ENCODE measurements around the gene TBRG1. TPM values are rescaled to one million over a fixed set of nuclear protein-coding genes. Genes with fewer than 3 reads are reported as not detected.
A peak's percentile ranks its signal among the peaks of the same experiment; 100 is the strongest.
"Not testable (repeated sequence)": the region's sequence is repeated elsewhere in the genome, so short reads cannot be mapped to it uniquely, and the experiment has no call there.

TBRG1 gene
- total RNA-seq, 4 donors from 2014 or later: 19.8 to 44.0 (median 30.3) TPM

DNA sequence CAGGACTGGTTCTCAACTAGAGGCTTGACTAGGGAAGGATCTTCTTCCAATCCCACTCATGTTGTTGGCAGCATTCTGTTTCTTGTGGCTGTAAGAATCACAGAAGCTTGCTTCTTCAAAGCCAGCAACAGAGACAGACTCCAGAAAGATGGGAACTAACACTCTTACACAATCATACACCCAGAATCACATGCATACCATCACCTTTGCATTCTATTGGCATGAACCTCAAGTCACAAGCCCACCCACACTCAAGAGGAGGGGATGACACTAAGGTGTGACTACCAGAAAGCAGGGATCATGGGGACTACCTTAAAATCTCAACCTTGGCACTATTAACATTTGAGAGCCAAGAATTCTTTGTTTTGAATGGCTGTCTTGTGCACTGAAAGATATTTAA, 25.0 kb upstream of the TBRG1 start:
- TF ChIP-seq POLR2A (IDR thresholded peaks at IDR 0.05): no peak
- TF ChIP-seq CTCF (IDR thresholded peaks at IDR 0.05): no peak
- no peak for TF ChIP-seq POLR2AphosphoS5 (IDR thresholded peaks at IDR 0.05)
- TF ChIP-seq EP300 (IDR thresholded peaks at IDR 0.05; ENCODE audit: low read depth): no peak
- Histone ChIP-seq H3K9me3 (no peaks in the 10 kb centered on the region), H3K27ac (no peak overlapping the region), H3K36me3 (no peaks in the 10 kb centered on the region), H3K27me3 (peaks cover 21% of the 10 kb centered on the region), H3K4me3 (no peak overlapping the region), H3K4me1 (no peaks in the 10 kb centered on the region)
- in situ Hi-C loops (cut with MboI; ENCODE audit: low pct_ligation_motif_present in 1 of 4, low pct_unique_long_range_greater_than_20kb in 1 of 4, low sequenced_read_pairs in 3 of 4) (loop anchor here in 3 of 4 donors (25.0 kb wide), 1 partner anchor 535 kb away; no protein-coding TSS in a partner anchor), intact Hi-C loops (cut with DNase I; ENCODE audit: low total_unique reads) (no loop called here)
- DNase-seq: no peak

- in situ Hi-C loops (cut with MboI; ENCODE audit: low pct_ligation_motif_present in 1 of 4, low pct_unique_long_range_greater_than_20kb in 1 of 4, low sequenced_read_pairs in 3 of 4): no loop called here
- Histone ChIP-seq H3K27ac (no peak overlapping the region), H3K36me3 (no peaks in the 10 kb centered on the region), H3K4me3 (no peak overlapping the region), H3K27me3 (peaks cover 5% of the 10 kb centered on the region), H3K9me3 (no peaks in the 10 kb centered on the region), H3K4me1 (no peaks in the 10 kb centered on the region)
- WGBS, 2 donors (ENCODE audit: low coverage in 1 of 2): 56 to 63% methylated on average over 4 to 5 of the region's 5 CpGs
- intact Hi-C loops (cut with DNase I; ENCODE audit: low total_unique reads): no loop called here
- DNase-seq: no peak
- TF ChIP-seq EP300 (IDR thresholded peaks at IDR 0.05; ENCODE audit: low read depth) (no peak), POLR2A (IDR thresholded peaks at IDR 0.05) (no peak), CTCF (IDR thresholded peaks at IDR 0.05) (no peak), POLR2AphosphoS5 (IDR thresholded peaks at IDR 0.05) (no peak)
Measured at GRCh38 chr11:124600621-124601320, 21.9 kb upstream of the TBRG1 start.

DNA sequence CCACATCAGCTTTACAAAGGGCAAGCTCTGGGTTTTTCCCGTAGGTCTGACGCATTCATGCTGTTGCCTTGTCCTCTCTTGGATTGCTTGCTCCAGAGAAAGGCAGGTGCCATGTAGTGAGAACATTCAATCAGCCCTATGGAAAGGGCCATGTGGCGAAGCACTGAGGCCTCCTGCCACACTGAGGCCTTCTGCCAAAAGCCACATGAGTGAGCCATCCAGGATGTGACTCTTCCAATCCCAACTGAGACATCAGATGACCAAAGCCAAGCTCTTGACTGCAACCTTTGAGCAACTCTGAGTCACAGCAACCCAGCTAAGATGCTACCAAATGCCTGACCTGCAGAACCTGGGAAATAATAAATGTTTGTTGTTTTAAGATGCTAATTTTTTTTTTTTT, 20.5 kb upstream of the TBRG1 start:
- no peak overlapping the region for H3K27ac ChIP-seq
- no peaks in the 10 kb centered on the region for H3K4me1 ChIP-seq
- intact Hi-C loops (cut with DNase I; ENCODE audit: low total_unique reads) (no loop called here), in situ Hi-C loops (cut with MboI; ENCODE audit: low pct_ligation_motif_present in 1 of 4, low pct_unique_long_range_greater_than_20kb in 1 of 4, low sequenced_read_pairs in 3 of 4) (no loop called here)
- DNase-seq: no peak
- peaks cover 3% of the 10 kb centered on the region for H3K27me3 ChIP-seq
- WGBS, 2 donors (ENCODE audit: low coverage in 1 of 2): 82 to 83% methylated on average over 2 to 3 of the region's 3 CpGs
- H3K9me3 ChIP-seq: no peaks in the 10 kb centered on the region
- TF ChIP-seq EP300 (IDR thresholded peaks at IDR 0.05; ENCODE audit: low read depth) (no peak), CTCF (IDR thresholded peaks at IDR 0.05) (no peak), POLR2AphosphoS5 (IDR thresholded peaks at IDR 0.05) (no peak), POLR2A (IDR thresholded peaks at IDR 0.05) (no peak)
- no peak overlapping the region for H3K4me3 ChIP-seq
- no peaks in the 10 kb centered on the region for H3K36me3 ChIP-seq

GRCh38 chr11:124602723-124603122, 19.9 kb upstream of the TBRG1 start:
- WGBS, 2 donors (ENCODE audit: low coverage in 1 of 2): 83 to 93% methylated on average over 2 to 3 of the region's 3 CpGs
- intact Hi-C loops (cut with DNase I; ENCODE audit: low total_unique reads); H3K4me3 ChIP-seq; H3K4me1 ChIP-seq; in situ Hi-C loops (cut with MboI; ENCODE audit: low pct_ligation_motif_present in 1 of 4, low pct_unique_long_range_greater_than_20kb in 1 of 4, low sequenced_read_pairs in 3 of 4); H3K27me3 ChIP-seq; H3K27ac ChIP-seq; H3K36me3 ChIP-seq; H3K9me3 ChIP-seq; DNase-seq: not testable (repeated sequence)

- Histone ChIP-seq H3K27me3 (no peaks in the 10 kb centered on the region), H3K4me3 (no peak overlapping the region), H3K36me3 (no peaks in the 10 kb centered on the region), H3K4me1 (no peaks in the 10 kb centered on the region), H3K27ac (no peak overlapping the region), H3K9me3 (no peaks in the 10 kb centered on the region)
- in situ Hi-C loops (cut with MboI; ENCODE audit: low pct_ligation_motif_present in 1 of 4, low pct_unique_long_range_greater_than_20kb in 1 of 4, low sequenced_read_pairs in 3 of 4): no loop called here
- TF ChIP-seq POLR2AphosphoS5 (IDR thresholded peaks at IDR 0.05) (no peak), POLR2A (IDR thresholded peaks at IDR 0.05) (no peak), CTCF (IDR thresholded peaks at IDR 0.05) (no peak), EP300 (IDR thresholded peaks at IDR 0.05; ENCODE audit: low read depth) (no peak)
- DNase-seq: peak; percentile 12
- WGBS, 2 donors (ENCODE audit: low coverage in 1 of 2): 51% methylated on average over 3 of the region's 3 CpGs; no CpG with 5 or more reads in 1 of the 2 donors
- intact Hi-C loops (cut with DNase I; ENCODE audit: low total_unique reads): no loop called here
Measured at GRCh38 chr11:124605719-124606118, 16.9 kb upstream of the TBRG1 start.
